ENCODE data around the gene GGTLC1. TPM values are rescaled to one million over a fixed set of nuclear protein-coding genes. Genes with fewer than 3 reads are reported as not detected.

The GGTLC1 gene
- total RNA-seq: not detected

- Mint-ChIP-seq H3K27ac (no peak within 1 kb of the TSS), H3K9me3 (no peaks in the 10 kb centered on the region), H3K4me3 (no peak within 1 kb of the TSS), H3K36me3 (ENCODE audit: low read depth) (no peaks in the 10 kb centered on the region), H3K4me1 (no peaks in the 10 kb centered on the region), H3K27me3 (no peaks in the 10 kb centered on the region)
- no peak for ATAC-seq (replicated peaks)
These were observed at the start of gene GGTLC1 for GRCh38 chr20:23988561-23988960. TSS of gene GGTLC1 (minus strand) at chr20:23988779. CDS start at chr20:23986611, 2,168 bp downstream.

- Mint-ChIP-seq H3K36me3 (ENCODE audit: low read depth) (no peaks in the 10 kb centered on the region), H3K4me1 (peaks cover 6% of the 10 kb centered on the region), H3K9me3 (peaks cover 3% of the 10 kb centered on the region)
These were observed 46.2 kb upstream of the GGTLC1 start for GRCh38 chr20:24034820-24035219.

GRCh38 chr20:24033565-24033964 lies 45.0 kb upstream of the GGTLC1 start:
- Mint-ChIP-seq H3K4me3 (peak overlapping the region; percentile 33), H3K9me3 (peaks cover 3% of the 10 kb centered on the region), H3K36me3 (ENCODE audit: low read depth) (no peaks in the 10 kb centered on the region), H3K4me1 (peaks cover 6% of the 10 kb centered on the region), H3K27me3 (no peaks in the 10 kb centered on the region), H3K27ac (peak overlapping the region; percentile 42)
- no peak for ATAC-seq (replicated peaks)

More at GRCh38 chr20:24034820-24035219, 46.2 kb upstream of the GGTLC1 start:
- peak overlapping the region; percentile 67 for H3K27ac Mint-ChIP-seq
- no peak overlapping the region for H3K4me3 Mint-ChIP-seq
- no peak for ATAC-seq (replicated peaks)
- no peaks in the 10 kb centered on the region for H3K27me3 Mint-ChIP-seq

- peaks cover 6% of the 10 kb centered on the region for H3K4me1 Mint-ChIP-seq
- ATAC-seq (replicated peaks): peak; percentile 96
These were observed 44.6 kb upstream of the GGTLC1 start for GRCh38 chr20:24033151-24033550.

GRCh38 chr20:24032400-24032898 lies 43.9 kb upstream of the GGTLC1 start:
- Mint-ChIP-seq H3K9me3 (peaks cover 3% of the 10 kb centered on the region), H3K36me3 (ENCODE audit: low read depth) (no peaks in the 10 kb centered on the region), H3K4me3 (peak overlapping the region; percentile 33), H3K27me3 (no peaks in the 10 kb centered on the region), H3K27ac (peak overlapping the region; percentile 42), H3K4me1 (peaks cover 6% of the 10 kb centered on the region)
- ATAC-seq (replicated peaks): no peak

More at GRCh38 chr20:24033151-24033550, 44.6 kb upstream of the GGTLC1 start:
- Mint-ChIP-seq H3K4me3 (peak overlapping the region; percentile 33), H3K36me3 (ENCODE audit: low read depth) (no peaks in the 10 kb centered on the region), H3K9me3 (peaks cover 3% of the 10 kb centered on the region), H3K27ac (peak overlapping the region; percentile 42), H3K27me3 (no peaks in the 10 kb centered on the region)

- Mint-ChIP-seq H3K4me3 (peak overlapping the region; percentile 65), H3K36me3 (ENCODE audit: low read depth) (no peaks in the 10 kb centered on the region), H3K27ac (peak overlapping the region; percentile 74), H3K9me3 (peaks cover 3% of the 10 kb centered on the region), H3K4me1 (peaks cover 8% of the 10 kb centered on the region), H3K27me3 (no peaks in the 10 kb centered on the region)
- ATAC-seq (replicated peaks): peak; percentile 98
These were observed 38.6 kb upstream of the GGTLC1 start for GRCh38 chr20:24027229-24027628.

- Mint-ChIP-seq H3K27me3 (peaks cover 2% of the 10 kb centered on the region), H3K27ac (no peak overlapping the region), H3K4me3 (no peak overlapping the region), H3K4me1 (peaks cover 8% of the 10 kb centered on the region), H3K9me3 (no peaks in the 10 kb centered on the region), H3K36me3 (ENCODE audit: low read depth) (no peaks in the 10 kb centered on the region)
- no peak for ATAC-seq (replicated peaks)
These were observed 34.1 kb upstream of the GGTLC1 start for GRCh38 chr20:24022621-24023180.

- Mint-ChIP-seq H3K4me1 (peaks cover 3% of the 10 kb centered on the region), H3K4me3 (no peak overlapping the region), H3K36me3 (ENCODE audit: low read depth) (no peaks in the 10 kb centered on the region), H3K9me3 (no peaks in the 10 kb centered on the region), H3K27me3 (peaks cover 9% of the 10 kb centered on the region), H3K27ac (no peak overlapping the region)
- no peak for ATAC-seq (replicated peaks)
These were observed 30.2 kb upstream of the GGTLC1 start for GRCh38 chr20:24018796-24019195.

GRCh38 chr20:24017458-24017755 lies 28.8 kb upstream of the GGTLC1 start:
- Mint-ChIP-seq H3K27ac (peak overlapping the region; percentile 34), H3K9me3 (no peaks in the 10 kb centered on the region), H3K36me3 (ENCODE audit: low read depth) (no peaks in the 10 kb centered on the region), H3K4me1 (peaks cover 4% of the 10 kb centered on the region), H3K27me3 (peaks cover 9% of the 10 kb centered on the region), H3K4me3 (no peak overlapping the region)
- peak; percentile 80 for ATAC-seq (replicated peaks)

- H3K36me3 Mint-ChIP-seq (ENCODE audit: low read depth): no peaks in the 10 kb centered on the region
- no peak overlapping the region for H3K4me3 Mint-ChIP-seq
- no peak for ATAC-seq (replicated peaks)
- peaks cover 4% of the 10 kb centered on the region for H3K4me1 Mint-ChIP-seq
- H3K9me3 Mint-ChIP-seq: no peaks in the 10 kb centered on the region
- H3K27ac Mint-ChIP-seq: peak overlapping the region; percentile 34
- peaks cover 9% of the 10 kb centered on the region for H3K27me3 Mint-ChIP-seq
These were observed 28.3 kb upstream of the GGTLC1 start for GRCh38 chr20:24016607-24017457.

GRCh38 chr20:24013953-24014352 lies 25.4 kb upstream of the GGTLC1 start:
- no peak for ATAC-seq (replicated peaks)
- Mint-ChIP-seq H3K27me3 (peaks cover 9% of the 10 kb centered on the region), H3K4me1 (peaks cover 4% of the 10 kb centered on the region), H3K36me3 (ENCODE audit: low read depth) (no peaks in the 10 kb centered on the region), H3K4me3 (no peak overlapping the region), H3K27ac (no peak overlapping the region), H3K9me3 (no peaks in the 10 kb centered on the region)

- no peak overlapping the region for H3K4me3 Mint-ChIP-seq
- H3K27ac Mint-ChIP-seq: no peak overlapping the region
- no peak for ATAC-seq (replicated peaks)
- H3K36me3 Mint-ChIP-seq (ENCODE audit: low read depth): no peaks in the 10 kb centered on the region
- no peaks in the 10 kb centered on the region for H3K9me3 Mint-ChIP-seq
- H3K27me3 Mint-ChIP-seq: peaks cover 6% of the 10 kb centered on the region
- H3K4me1 Mint-ChIP-seq: peaks cover 4% of the 10 kb centered on the region
These were observed 22.7 kb upstream of the GGTLC1 start for GRCh38 chr20:24011282-24011681.

GRCh38 chr20:24007758-24008157 lies 19.2 kb upstream of the GGTLC1 start:
- H3K4me1 Mint-ChIP-seq: no peaks in the 10 kb centered on the region
- no peak for ATAC-seq (replicated peaks)
- no peak overlapping the region for H3K27ac Mint-ChIP-seq
- no peaks in the 10 kb centered on the region for H3K36me3 Mint-ChIP-seq (ENCODE audit: low read depth)
- no peaks in the 10 kb centered on the region for H3K27me3 Mint-ChIP-seq
- H3K4me3 Mint-ChIP-seq: no peak overlapping the region
- no peaks in the 10 kb centered on the region for H3K9me3 Mint-ChIP-seq

- Mint-ChIP-seq H3K4me1 (no peaks in the 10 kb centered on the region), H3K27ac (no peak overlapping the region), H3K36me3 (ENCODE audit: low read depth) (no peaks in the 10 kb centered on the region), H3K9me3 (no peaks in the 10 kb centered on the region), H3K27me3 (no peaks in the 10 kb centered on the region), H3K4me3 (no peak overlapping the region)
- no peak for ATAC-seq (replicated peaks)
These were observed 18.6 kb upstream of the GGTLC1 start for GRCh38 chr20:24007073-24007595.

GRCh38 chr20:24006626-24007025 lies 18.0 kb upstream of the GGTLC1 start:
- H3K36me3 Mint-ChIP-seq (ENCODE audit: low read depth): no peaks in the 10 kb centered on the region
- no peaks in the 10 kb centered on the region for H3K9me3 Mint-ChIP-seq
- H3K4me1 Mint-ChIP-seq: no peaks in the 10 kb centered on the region
- ATAC-seq (replicated peaks): no peak
- H3K27me3 Mint-ChIP-seq: no peaks in the 10 kb centered on the region
- no peak overlapping the region for H3K27ac Mint-ChIP-seq
- no peak overlapping the region for H3K4me3 Mint-ChIP-seq
